Ishikawa (cell line): ENCODE measurements around the gene PARVB.

Source experiments
- CEBPB ChIP-seq: IDR thresholded peaks from 2 replicates; pipeline ENCODE4 v1.6.1; 2012
- CREB1 ChIP-seq: IDR thresholded peaks from 2 replicates; pipeline ENCODE4 v1.6.1; 2012; ENCODE audit warnings: low read depth
- EGR1 ChIP-seq: IDR thresholded peaks from 2 replicates; pipeline ENCODE4 v1.6.1; 2012
- EP300 ChIP-seq: IDR thresholded peaks from 2 replicates; pipeline ENCODE4 v1.6.1; 2012; ENCODE audit warnings: borderline replicate concordance
- FOXM1 ChIP-seq: IDR thresholded peaks from 2 replicates; pipeline ENCODE4 v1.6.1; 2012; ENCODE audit warnings: low read depth, borderline replicate concordance
- NFIC ChIP-seq: IDR thresholded peaks from 2 replicates; pipeline ENCODE4 v1.6.1; 2012
- RAD21 ChIP-seq: IDR thresholded peaks from 2 replicates; pipeline ENCODE4 v1.6.1; 2012; ENCODE audit warnings: low read depth
- TAF1 ChIP-seq: IDR thresholded peaks from 2 replicates; pipeline ENCODE4 v1.6.1; 2012; ENCODE audit warnings: low read depth, mild to moderate bottlenecking
- TCF12 ChIP-seq: IDR thresholded peaks from 2 replicates; pipeline ENCODE4 v1.6.1; 2012; ENCODE audit warnings: low read depth
- TEAD4 ChIP-seq: IDR thresholded peaks from 2 replicates; pipeline ENCODE4 v1.6.1; 2012
- YY1 ChIP-seq: IDR thresholded peaks from 2 replicates; pipeline ENCODE4 v1.6.1; 2012; ENCODE audit warnings: low read depth
- ZBTB7A ChIP-seq: IDR thresholded peaks from 2 replicates; pipeline ENCODE4 v1.6.1; 2012; ENCODE audit warnings: low read depth
- TF ChIP-seq, protein P1 (sequence below): IDR thresholded peaks from 2 replicates; pipeline ENCODE4 v1.6.1; 2012; ENCODE audit warnings: low read depth, mild to moderate bottlenecking
- TF ChIP-seq, protein P2 (sequence below): IDR thresholded peaks from 2 replicates; pipeline ENCODE4 v1.6.1; 2012
- TF ChIP-seq, protein P3 (sequence below): IDR thresholded peaks from 2 replicates; pipeline ENCODE4 v1.6.1; 2012

The PARVB gene

DNA sequence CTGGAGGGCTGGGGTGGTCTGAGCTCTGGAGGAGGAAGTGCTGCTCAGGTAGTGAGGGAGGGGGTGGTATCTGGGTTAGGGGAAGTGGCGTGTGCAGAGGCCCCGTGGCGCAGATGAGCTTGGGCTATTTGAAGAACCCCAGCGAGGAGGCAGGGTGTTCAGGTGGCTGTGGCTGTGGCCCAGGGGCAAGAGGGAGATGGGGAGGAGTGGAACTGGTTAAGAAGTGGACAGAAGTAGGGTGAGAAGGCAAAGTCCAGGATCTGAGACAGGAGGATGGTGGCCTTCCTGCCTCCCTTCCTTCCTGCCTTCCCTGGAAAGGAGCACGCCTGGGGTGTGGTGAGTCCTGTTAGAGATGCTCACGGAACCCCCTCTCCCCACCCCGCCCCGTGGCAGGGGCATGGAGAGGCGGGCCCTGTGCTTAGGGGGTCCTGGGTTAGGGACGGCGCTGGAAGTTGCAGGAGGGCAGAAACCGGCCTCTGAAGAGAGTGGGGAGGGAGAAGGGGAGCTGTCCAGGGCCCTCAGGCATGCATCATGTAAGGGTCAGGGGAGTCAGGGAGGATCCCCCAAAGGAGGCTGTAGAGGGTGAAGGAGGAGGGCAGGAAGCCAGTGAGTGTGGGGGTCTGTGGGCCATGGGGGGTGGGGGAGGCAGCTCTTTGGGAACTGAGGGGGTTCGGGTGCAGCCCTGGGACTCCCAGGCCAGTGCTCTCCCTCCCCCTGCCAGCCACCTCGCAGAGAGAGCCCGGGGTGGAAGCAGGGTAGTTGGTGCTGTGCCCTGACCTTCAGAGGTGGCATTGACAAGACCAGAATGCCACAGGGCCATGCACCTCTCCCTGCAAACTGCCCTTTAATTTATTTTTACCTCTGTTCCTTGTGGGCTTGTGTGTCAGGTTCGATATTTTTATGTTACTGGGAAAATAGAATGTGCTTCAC is 92.9 kb downstream of the PARVB start:
- TF ChIP-seq FOXM1 = no peak
- TF ChIP-seq TAF1 = no peak
- TF ChIP-seq CREB1 = no peak
- no peak for TF ChIP-seq RAD21

DNA sequence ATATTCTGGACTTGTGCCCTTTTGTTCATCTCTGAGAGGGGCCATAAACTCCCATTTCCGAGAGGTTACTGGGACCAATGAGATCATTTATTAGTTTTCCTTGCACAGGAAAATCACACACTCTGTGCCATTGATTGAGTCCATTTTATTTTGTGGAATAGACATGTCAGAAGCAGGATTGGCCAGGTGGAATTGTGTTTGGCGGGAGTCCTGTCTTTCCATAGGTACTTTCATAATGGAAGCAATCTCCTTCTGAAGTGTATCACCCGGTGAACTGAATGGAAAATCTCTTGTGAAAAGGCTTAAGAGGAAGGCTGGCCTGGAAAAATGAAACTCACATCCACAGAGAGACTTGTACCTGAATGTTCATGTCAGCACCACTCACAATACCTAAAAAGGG is 93.6 kb downstream of the PARVB start:
- TF ChIP-seq TEAD4 (no peak), YY1 (no peak), EP300 (no peak), TCF12 (no peak), RAD21 (no peak)
- TF ChIP-seq, protein P1, sequence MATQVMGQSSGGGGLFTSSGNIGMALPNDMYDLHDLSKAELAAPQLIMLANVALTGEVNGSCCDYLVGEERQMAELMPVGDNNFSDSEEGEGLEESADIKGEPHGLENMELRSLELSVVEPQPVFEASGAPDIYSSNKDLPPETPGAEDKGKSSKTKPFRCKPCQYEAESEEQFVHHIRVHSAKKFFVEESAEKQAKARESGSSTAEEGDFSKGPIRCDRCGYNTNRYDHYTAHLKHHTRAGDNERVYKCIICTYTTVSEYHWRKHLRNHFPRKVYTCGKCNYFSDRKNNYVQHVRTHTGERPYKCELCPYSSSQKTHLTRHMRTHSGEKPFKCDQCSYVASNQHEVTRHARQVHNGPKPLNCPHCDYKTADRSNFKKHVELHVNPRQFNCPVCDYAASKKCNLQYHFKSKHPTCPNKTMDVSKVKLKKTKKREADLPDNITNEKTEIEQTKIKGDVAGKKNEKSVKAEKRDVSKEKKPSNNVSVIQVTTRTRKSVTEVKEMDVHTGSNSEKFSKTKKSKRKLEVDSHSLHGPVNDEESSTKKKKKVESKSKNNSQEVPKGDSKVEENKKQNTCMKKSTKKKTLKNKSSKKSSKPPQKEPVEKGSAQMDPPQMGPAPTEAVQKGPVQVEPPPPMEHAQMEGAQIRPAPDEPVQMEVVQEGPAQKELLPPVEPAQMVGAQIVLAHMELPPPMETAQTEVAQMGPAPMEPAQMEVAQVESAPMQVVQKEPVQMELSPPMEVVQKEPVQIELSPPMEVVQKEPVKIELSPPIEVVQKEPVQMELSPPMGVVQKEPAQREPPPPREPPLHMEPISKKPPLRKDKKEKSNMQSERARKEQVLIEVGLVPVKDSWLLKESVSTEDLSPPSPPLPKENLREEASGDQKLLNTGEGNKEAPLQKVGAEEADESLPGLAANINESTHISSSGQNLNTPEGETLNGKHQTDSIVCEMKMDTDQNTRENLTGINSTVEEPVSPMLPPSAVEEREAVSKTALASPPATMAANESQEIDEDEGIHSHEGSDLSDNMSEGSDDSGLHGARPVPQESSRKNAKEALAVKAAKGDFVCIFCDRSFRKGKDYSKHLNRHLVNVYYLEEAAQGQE = no peak
- TF ChIP-seq, protein P2, sequence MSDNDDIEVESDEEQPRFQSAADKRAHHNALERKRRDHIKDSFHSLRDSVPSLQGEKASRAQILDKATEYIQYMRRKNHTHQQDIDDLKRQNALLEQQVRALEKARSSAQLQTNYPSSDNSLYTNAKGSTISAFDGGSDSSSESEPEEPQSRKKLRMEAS = no peak

DNA sequence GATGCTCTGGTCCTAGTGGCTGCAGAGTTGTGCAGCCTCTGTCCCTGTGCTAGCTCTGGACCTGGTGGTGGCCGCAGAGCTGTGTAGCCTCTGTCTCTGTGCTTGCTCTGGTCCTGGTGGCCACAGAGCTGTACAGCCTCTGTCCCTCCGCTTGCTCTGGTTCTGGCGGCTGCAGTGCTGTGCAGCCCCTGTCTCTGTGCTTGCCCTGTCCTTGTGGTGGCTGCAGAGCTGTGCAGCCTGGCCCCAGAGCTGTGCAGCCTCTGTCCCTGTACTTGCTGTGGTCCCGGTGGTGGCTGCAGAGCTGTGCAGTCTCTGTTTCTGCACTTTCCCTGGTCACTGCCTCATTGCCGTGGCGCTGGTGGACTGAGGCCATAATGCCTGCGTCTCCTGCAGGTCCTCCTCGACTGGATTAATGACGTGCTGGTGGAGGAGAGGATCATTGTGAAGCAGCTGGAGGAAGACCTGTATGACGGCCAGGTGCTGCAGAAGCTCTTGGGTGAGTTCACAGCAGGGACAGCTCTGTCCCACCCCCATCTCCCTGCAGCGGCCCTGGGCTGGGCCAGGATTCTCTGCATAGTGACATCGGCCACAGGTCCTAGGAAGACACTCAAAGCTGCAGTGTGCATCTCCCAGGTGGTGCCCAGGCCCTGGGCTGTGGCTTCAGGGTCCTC is 94.7 kb downstream of the PARVB start:
- no peak for TF ChIP-seq EP300
- TF ChIP-seq NFIC = no peak
- TF ChIP-seq YY1 = no peak
- TF ChIP-seq RAD21 = no peak
- no peak for TF ChIP-seq ZBTB7A
- TF ChIP-seq TAF1 = no peak
- TF ChIP-seq, protein P3, sequence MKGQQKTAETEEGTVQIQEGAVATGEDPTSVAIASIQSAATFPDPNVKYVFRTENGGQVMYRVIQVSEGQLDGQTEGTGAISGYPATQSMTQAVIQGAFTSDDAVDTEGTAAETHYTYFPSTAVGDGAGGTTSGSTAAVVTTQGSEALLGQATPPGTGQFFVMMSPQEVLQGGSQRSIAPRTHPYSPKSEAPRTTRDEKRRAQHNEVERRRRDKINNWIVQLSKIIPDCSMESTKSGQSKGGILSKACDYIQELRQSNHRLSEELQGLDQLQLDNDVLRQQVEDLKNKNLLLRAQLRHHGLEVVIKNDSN = no peak
- no peak for TF ChIP-seq TEAD4
- TF ChIP-seq TCF12 = no peak
- no peak for TF ChIP-seq CREB1
- no peak for TF ChIP-seq FOXM1
- no peak for TF ChIP-seq CEBPB
- TF ChIP-seq, protein P2 = no peak
- TF ChIP-seq EGR1 = no peak

DNA sequence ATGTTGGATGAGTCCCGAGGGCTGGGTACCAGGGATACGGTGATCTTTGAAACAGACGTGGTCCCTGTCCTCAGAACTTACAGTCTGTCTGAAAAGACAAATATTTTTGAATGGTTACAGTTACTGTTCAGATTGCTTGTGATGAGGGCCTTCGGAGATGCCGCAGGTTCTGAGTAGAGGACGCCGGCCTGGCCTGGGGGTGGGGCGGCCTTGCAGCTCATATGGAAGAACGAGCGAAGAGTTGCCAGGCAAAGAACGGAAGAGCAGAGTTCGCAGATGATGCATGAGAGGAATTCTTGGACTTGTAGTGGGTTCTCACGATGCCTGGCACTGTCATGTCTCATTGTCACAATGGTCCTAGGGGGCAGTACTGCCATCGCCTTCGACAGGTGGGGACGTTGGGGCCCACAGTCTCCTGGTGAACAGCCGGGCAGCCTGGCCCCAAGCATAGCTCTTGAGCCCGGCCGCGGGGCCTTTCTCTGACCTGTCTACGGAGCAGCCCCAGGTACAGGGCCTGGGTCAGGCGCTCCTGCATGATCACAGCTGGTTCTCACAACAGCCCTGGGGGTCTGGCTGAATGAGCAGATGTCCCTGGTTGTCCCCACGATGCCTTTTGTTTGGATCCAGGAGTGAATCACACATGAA is 95.7 kb downstream of the PARVB start:
- TF ChIP-seq EP300 = no peak
- no peak for TF ChIP-seq TAF1
- no peak for TF ChIP-seq CREB1
- no peak for TF ChIP-seq TEAD4
- TF ChIP-seq EGR1 = no peak

DNA sequence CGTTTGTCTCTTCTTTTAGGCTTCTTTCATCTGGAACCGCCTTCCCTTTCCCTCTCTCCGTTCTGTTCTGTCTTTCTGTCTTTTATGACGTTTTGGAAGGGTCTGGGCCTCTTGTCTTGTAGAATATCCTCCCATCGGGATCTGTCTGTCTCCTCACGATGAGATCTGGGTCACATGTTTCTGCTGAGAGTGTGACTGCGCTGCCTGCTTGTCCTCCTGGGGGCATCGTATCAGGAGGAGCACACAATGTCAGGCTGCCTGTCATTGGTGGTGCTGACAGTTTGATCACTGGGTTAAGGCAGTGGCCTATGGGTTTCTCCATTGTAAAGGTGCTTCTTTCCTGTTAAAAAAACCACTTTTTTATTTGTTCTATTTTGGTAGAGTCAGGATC is 96.2 kb downstream of the PARVB start:
- TF ChIP-seq RAD21 (no peak), TAF1 (no peak), NFIC (no peak), TEAD4 (no peak), CREB1 (no peak), EP300 (no peak), EGR1 (no peak), YY1 (no peak), ZBTB7A (no peak), TCF12 (no peak), CEBPB (no peak), FOXM1 (no peak)
- TF ChIP-seq, protein P3 = no peak
- TF ChIP-seq, protein P2 = no peak
- TF ChIP-seq, protein P1 = no peak
